Measurements from ENCODE around the gene LAMA2.

The LAMA2 gene

GRCh38 chr6:129475477-129476247 lies 592.7 kb downstream of the LAMA2 start:
- in situ Hi-C loops (cut with MboI; ENCODE audit: low sequenced_read_pairs): no loop called here

- in situ Hi-C loops (cut with MboI; ENCODE audit: low sequenced_read_pairs): no loop called here
Observed at GRCh38 chr6:129476248-129476564, 593.3 kb downstream of the LAMA2 start.

GRCh38 chr6:129476810-129477209 lies 593.9 kb downstream of the LAMA2 start:
- in situ Hi-C loops (cut with MboI; ENCODE audit: low sequenced_read_pairs): no loop called here

GRCh38 chr6:129478379-129478778 lies 595.4 kb downstream of the LAMA2 start:
- in situ Hi-C loops (cut with MboI; ENCODE audit: low sequenced_read_pairs): no loop called here

- in situ Hi-C loops (cut with MboI; ENCODE audit: low sequenced_read_pairs): no loop called here
Observed at GRCh38 chr6:129481706-129482105, 598.8 kb downstream of the LAMA2 start.

GRCh38 chr6:129485746-129486145 lies 602.8 kb downstream of the LAMA2 start:
- in situ Hi-C loops (cut with MboI; ENCODE audit: low sequenced_read_pairs): no loop called here

GRCh38 chr6:129486327-129486726 lies 603.4 kb downstream of the LAMA2 start:
- in situ Hi-C loops (cut with MboI; ENCODE audit: low sequenced_read_pairs): no loop called here

- in situ Hi-C loops (cut with MboI; ENCODE audit: low sequenced_read_pairs): no loop called here
Observed at GRCh38 chr6:129488313-129488712, 605.4 kb downstream of the LAMA2 start.

GRCh38 chr6:129489215-129489765 lies 606.4 kb downstream of the LAMA2 start:
- in situ Hi-C loops (cut with MboI; ENCODE audit: low sequenced_read_pairs): no loop called here

- in situ Hi-C loops (cut with MboI; ENCODE audit: low sequenced_read_pairs): no loop called here
Observed at GRCh38 chr6:129490521-129491255, 607.8 kb downstream of the LAMA2 start.

- in situ Hi-C loops (cut with MboI; ENCODE audit: low sequenced_read_pairs): no loop called here
Observed at GRCh38 chr6:129491436-129491835, 608.5 kb downstream of the LAMA2 start.

- in situ Hi-C loops (cut with MboI; ENCODE audit: low sequenced_read_pairs): no loop called here
Observed at GRCh38 chr6:129492260-129492659, 609.3 kb downstream of the LAMA2 start.

- in situ Hi-C loops (cut with MboI; ENCODE audit: low sequenced_read_pairs): no loop called here
Observed at GRCh38 chr6:129493354-129493902, 610.5 kb downstream of the LAMA2 start.

GRCh38 chr6:129494099-129494498 lies 611.2 kb downstream of the LAMA2 start:
- in situ Hi-C loops (cut with MboI; ENCODE audit: low sequenced_read_pairs): no loop called here

GRCh38 chr6:129494586-129494985 lies 611.6 kb downstream of the LAMA2 start:
- in situ Hi-C loops (cut with MboI; ENCODE audit: low sequenced_read_pairs): no loop called here

- in situ Hi-C loops (cut with MboI; ENCODE audit: low sequenced_read_pairs): no loop called here
Observed at GRCh38 chr6:129495652-129496051, 612.7 kb downstream of the LAMA2 start.

- in situ Hi-C loops (cut with MboI; ENCODE audit: low sequenced_read_pairs): no loop called here
Observed at GRCh38 chr6:129497481-129498441, 614.8 kb downstream of the LAMA2 start.

- in situ Hi-C loops (cut with MboI; ENCODE audit: low sequenced_read_pairs): no loop called here
Observed at GRCh38 chr6:129498541-129498940, 615.6 kb downstream of the LAMA2 start.

- in situ Hi-C loops (cut with MboI; ENCODE audit: low sequenced_read_pairs): no loop called here
Observed at GRCh38 chr6:129498950-129499842, 616.3 kb downstream of the LAMA2 start.

- in situ Hi-C loops (cut with MboI; ENCODE audit: low sequenced_read_pairs): loop anchor here (10.0 kb wide), 1 partner anchor 75 kb away; no protein-coding TSS in a partner anchor
Observed at GRCh38 chr6:129499843-129500219, 616.9 kb downstream of the LAMA2 start.

Measured in HL-60/S4 treated with phorbol 12-myristate 13-acetate at 8.2 ng/mL for 4 days and 3 days (cell line).